HepG2 (cell line): ENCODE measurements around the gene SLC22A23. TPM values are rescaled to one million over a fixed set of nuclear protein-coding genes. Genes with fewer than 3 reads are reported as not detected.
A peak's percentile ranks its signal among the peaks of the same experiment; 100 is the strongest.

Experiments used
- BRD4 ChIP-seq: sonication (generic); formaldehyde crosslinking; IDR thresholded peaks from 2 replicates; pipeline ENCODE4 v1.4.0; 2020; ENCODE audit warnings: missing genetic modification reagents
- CC2D1A ChIP-seq: sonication (generic); formaldehyde crosslinking; IDR thresholded peaks from 2 replicates; pipeline ENCODE4 v1.8.1; 2023; ENCODE audit warnings: mild to moderate bottlenecking, missing genetic modification reagents
- ELF1 ChIP-seq: sonication (generic); formaldehyde crosslinking; IDR thresholded peaks from 2 replicates; pipeline ENCODE4 v1.4.0; 2020; ENCODE audit warnings: missing genetic modification reagents
- ESRRA ChIP-seq: sonication (generic); formaldehyde crosslinking; IDR thresholded peaks from 2 replicates; pipeline ENCODE4 v1.5.1; 2020; ENCODE audit warnings: mild to moderate bottlenecking, low read depth, missing genetic modification reagents
- HNRNPK ChIP-seq: fragments of 200-400 bp; formaldehyde crosslinking; IDR thresholded peaks from 2 replicates; pipeline ENCODE4 v1.6.1; 2018; ENCODE audit warnings: low read length, low read depth, moderate library complexity, mild to moderate bottlenecking; ENCODE audit not compliant: poor library complexity, severe bottlenecking
- MAFK ChIP-seq, 2 experiments: IDR thresholded peaks in 1 of 2; conservative IDR thresholded peaks in 1 of 2; 2 replicates each; pipeline ENCODE4 v1.6.1; 2011; ENCODE audit warnings: improper control_type of control experiment in 2 of 2, low read length in 2 of 2
- NFRKB ChIP-seq: fragments of 450-650 bp; IDR thresholded peaks from 2 replicates; pipeline ENCODE4 v1.6.1; 2017
- RFXANK ChIP-seq: IDR thresholded peaks from 2 replicates; pipeline ENCODE4 v1.6.1; 2016
- SKI ChIP-seq: fragments of 450-650 bp; IDR thresholded peaks from one replicate; pipeline ENCODE4 v1.6.1; 2018; ENCODE audit warnings: mild to moderate bottlenecking; ENCODE audit not compliant: partially characterized antibody
- SSRP1 ChIP-seq: IDR thresholded peaks from 2 replicates; pipeline ENCODE4 v1.6.1; 2016; ENCODE audit warnings: control low read depth
- ZBTB7B ChIP-seq: sonication (generic); formaldehyde crosslinking; IDR thresholded peaks from 2 replicates; pipeline ENCODE4 v1.4.0; 2020; ENCODE audit warnings: missing genetic modification reagents
- ZNF451 ChIP-seq: sonication (generic); formaldehyde crosslinking; IDR thresholded peaks from 2 replicates; pipeline ENCODE4 v1.5.0; 2020; ENCODE audit warnings: mild to moderate bottlenecking, missing genetic modification reagents
- ZNF614 ChIP-seq: IDR thresholded peaks from 2 replicates; pipeline ENCODE4 v1.6.1; 2018; ENCODE audit warnings: missing biosample characterization, missing genetic modification reagents, inconsistent platforms, borderline replicate concordance
- ZNF761 ChIP-seq: sonication (generic); formaldehyde crosslinking; conservative IDR thresholded peaks from 2 replicates; pipeline ENCODE4 v1.4.0; 2020; ENCODE audit warnings: mild to moderate bottlenecking, missing genetic modification reagents
- ZNF883 ChIP-seq: sonication (generic); formaldehyde crosslinking; IDR thresholded peaks from 2 replicates; pipeline ENCODE4 v1.5.1; 2020; ENCODE audit warnings: mild to moderate bottlenecking, missing genetic modification reagents; ENCODE audit errors: not compliant biosample characterization
- polyA plus RNA-seq, 8 experiments: library from polyadenylated mRNA; depleted of rRNA in 3 of 8; stranded (reverse) in 7 of 8; unstranded in 1 of 8; fragments of >200 nt; fragmentation: Illumina TruSeq in 4 of 8; extraction: Trizol in 4 of 8; gene quantifications; 2 replicates each; pipeline versions ENCODE4 v1.2.1 to v1.2.3, GENCODE V29; 2011 to 2016; ENCODE audit warnings: low read depth in 4 of 8, missing spikeins in 1 of 8, mixed read lengths in 1 of 8; ENCODE audit not compliant: insufficient read depth in 1 of 8
- total RNA-seq, 5 experiments: library from RNA; depleted of rRNA; stranded (reverse); fragments of >200 nt; fragmentation: Illumina TruSeq; extraction: Trizol; gene quantifications; 2 replicates each; pipeline ENCODE4 v1.2.3, GENCODE V29; 2016; ENCODE audit warnings: low read depth in 1 of 5
- TF ChIP-seq, protein P1 (sequence below): sonication (generic); formaldehyde crosslinking; IDR thresholded peaks from 2 replicates; pipeline ENCODE4 v1.9.0; 2021; ENCODE audit warnings: mild to moderate bottlenecking, missing genetic modification reagents
- TF ChIP-seq, protein P2 (sequence below): sonication (generic); formaldehyde crosslinking; conservative IDR thresholded peaks from 2 replicates; pipeline ENCODE4 v1.4.0; 2020; ENCODE audit warnings: missing genetic modification reagents
- TF ChIP-seq, protein P3 (sequence below): sonication (generic); formaldehyde crosslinking; IDR thresholded peaks from 2 replicates; pipeline ENCODE4 v1.4.0; 2020; ENCODE audit warnings: missing genetic modification reagents
- TF ChIP-seq, protein P4 (sequence below): sonication (generic); formaldehyde crosslinking; conservative IDR thresholded peaks from 2 replicates; pipeline ENCODE4 v1.8.1; 2023; ENCODE audit warnings: missing genetic modification reagents

SLC22A23 gene
- total and polyA plus RNA-seq, 2 of the 13 experiments (the other 11 are each of a cell fraction or from before 2014, with no cell fraction given), result 11.8 to 17.5 TPM

DNA sequence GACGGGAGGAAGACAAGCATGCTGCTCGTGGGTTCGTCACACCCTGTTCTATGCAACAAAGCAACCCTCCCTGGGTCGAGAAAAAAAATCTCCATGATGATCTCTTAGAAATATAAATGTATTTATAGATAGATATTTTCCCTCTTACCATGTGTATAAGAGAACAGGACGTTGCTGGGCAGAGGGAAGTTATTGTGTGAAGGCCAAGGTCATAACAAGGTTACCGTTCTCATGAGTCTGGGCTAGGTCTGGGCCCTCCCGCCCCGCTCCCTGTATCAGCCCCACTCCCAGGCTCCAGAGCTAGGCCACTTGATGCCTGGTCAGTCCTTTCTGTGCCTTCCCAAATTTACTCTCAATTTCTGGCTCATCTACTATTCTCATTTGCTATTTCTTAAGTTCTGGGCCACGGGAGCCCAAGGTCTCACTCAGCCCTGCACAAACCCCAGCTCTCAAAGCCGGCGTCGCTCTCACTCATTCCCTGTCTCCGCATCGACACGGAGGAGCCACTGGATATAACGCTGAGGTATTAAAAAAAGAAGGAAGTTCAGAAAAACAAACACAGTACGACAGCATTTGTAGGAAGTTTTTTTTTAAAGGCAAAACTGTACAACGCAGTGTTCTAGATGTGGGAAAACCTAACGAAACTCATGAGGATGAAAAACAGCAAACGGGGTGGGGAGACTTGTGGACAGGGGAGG is 101.3 kb downstream of the SLC22A23 start (continued):
- TF ChIP-seq, protein P1, sequence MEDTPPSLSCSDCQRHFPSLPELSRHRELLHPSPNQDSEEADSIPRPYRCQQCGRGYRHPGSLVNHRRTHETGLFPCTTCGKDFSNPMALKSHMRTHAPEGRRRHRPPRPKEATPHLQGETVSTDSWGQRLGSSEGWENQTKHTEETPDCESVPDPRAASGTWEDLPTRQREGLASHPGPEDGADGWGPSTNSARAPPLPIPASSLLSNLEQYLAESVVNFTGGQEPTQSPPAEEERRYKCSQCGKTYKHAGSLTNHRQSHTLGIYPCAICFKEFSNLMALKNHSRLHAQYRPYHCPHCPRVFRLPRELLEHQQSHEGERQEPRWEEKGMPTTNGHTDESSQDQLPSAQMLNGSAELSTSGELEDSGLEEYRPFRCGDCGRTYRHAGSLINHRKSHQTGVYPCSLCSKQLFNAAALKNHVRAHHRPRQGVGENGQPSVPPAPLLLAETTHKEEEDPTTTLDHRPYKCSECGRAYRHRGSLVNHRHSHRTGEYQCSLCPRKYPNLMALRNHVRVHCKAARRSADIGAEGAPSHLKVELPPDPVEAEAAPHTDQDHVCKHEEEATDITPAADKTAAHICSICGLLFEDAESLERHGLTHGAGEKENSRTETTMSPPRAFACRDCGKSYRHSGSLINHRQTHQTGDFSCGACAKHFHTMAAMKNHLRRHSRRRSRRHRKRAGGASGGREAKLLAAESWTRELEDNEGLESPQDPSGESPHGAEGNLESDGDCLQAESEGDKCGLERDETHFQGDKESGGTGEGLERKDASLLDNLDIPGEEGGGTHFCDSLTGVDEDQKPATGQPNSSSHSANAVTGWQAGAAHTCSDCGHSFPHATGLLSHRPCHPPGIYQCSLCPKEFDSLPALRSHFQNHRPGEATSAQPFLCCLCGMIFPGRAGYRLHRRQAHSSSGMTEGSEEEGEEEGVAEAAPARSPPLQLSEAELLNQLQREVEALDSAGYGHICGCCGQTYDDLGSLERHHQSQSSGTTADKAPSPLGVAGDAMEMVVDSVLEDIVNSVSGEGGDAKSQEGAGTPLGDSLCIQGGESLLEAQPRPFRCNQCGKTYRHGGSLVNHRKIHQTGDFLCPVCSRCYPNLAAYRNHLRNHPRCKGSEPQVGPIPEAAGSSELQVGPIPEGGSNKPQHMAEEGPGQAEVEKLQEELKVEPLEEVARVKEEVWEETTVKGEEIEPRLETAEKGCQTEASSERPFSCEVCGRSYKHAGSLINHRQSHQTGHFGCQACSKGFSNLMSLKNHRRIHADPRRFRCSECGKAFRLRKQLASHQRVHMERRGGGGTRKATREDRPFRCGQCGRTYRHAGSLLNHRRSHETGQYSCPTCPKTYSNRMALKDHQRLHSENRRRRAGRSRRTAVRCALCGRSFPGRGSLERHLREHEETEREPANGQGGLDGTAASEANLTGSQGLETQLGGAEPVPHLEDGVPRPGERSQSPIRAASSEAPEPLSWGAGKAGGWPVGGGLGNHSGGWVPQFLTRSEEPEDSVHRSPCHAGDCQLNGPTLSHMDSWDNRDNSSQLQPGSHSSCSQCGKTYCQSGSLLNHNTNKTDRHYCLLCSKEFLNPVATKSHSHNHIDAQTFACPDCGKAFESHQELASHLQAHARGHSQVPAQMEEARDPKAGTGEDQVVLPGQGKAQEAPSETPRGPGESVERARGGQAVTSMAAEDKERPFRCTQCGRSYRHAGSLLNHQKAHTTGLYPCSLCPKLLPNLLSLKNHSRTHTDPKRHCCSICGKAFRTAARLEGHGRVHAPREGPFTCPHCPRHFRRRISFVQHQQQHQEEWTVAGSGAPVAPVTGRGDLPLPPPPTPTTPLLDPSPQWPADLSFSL (CRISPR knock-in tag), result no peak
- peak; percentile 40 for TF ChIP-seq SKI
- TF ChIP-seq ZBTB7B (CRISPR knock-in tag), result 0 out of 2 replicates have a peak, but pooled peaks have one; percentile 18
- TF ChIP-seq, protein P2, sequence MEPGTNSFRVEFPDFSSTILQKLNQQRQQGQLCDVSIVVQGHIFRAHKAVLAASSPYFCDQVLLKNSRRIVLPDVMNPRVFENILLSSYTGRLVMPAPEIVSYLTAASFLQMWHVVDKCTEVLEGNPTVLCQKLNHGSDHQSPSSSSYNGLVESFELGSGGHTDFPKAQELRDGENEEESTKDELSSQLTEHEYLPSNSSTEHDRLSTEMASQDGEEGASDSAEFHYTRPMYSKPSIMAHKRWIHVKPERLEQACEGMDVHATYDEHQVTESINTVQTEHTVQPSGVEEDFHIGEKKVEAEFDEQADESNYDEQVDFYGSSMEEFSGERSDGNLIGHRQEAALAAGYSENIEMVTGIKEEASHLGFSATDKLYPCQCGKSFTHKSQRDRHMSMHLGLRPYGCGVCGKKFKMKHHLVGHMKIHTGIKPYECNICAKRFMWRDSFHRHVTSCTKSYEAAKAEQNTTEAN, result no peak
- 0 out of 2 replicates have a peak, but pooled peaks have one; percentile 8 for TF ChIP-seq ELF1
- TF ChIP-seq, protein P3, sequence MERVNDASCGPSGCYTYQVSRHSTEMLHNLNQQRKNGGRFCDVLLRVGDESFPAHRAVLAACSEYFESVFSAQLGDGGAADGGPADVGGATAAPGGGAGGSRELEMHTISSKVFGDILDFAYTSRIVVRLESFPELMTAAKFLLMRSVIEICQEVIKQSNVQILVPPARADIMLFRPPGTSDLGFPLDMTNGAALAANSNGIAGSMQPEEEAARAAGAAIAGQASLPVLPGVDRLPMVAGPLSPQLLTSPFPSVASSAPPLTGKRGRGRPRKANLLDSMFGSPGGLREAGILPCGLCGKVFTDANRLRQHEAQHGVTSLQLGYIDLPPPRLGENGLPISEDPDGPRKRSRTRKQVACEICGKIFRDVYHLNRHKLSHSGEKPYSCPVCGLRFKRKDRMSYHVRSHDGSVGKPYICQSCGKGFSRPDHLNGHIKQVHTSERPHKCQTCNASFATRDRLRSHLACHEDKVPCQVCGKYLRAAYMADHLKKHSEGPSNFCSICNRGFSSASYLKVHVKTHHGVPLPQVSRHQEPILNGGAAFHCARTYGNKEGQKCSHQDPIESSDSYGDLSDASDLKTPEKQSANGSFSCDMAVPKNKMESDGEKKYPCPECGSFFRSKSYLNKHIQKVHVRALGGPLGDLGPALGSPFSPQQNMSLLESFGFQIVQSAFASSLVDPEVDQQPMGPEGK (CRISPR knock-in tag), result 0 out of 2 replicates have a peak, but pooled peaks have one; percentile 46
- TF ChIP-seq SSRP1, result no peak; the same call in 1 of the 2 replicates
- TF ChIP-seq NFRKB, result no peak
- TF ChIP-seq ESRRA (CRISPR knock-in tag), result peak; percentile 96
- no peak for TF ChIP-seq ZNF451 (CRISPR knock-in tag)
- no peak for TF ChIP-seq RFXANK
- TF ChIP-seq BRD4 (CRISPR knock-in tag), result no peak
- TF ChIP-seq ZNF761 (CRISPR knock-in tag), result peak; percentile 82
- TF ChIP-seq ZNF614 (CRISPR knock-in tag), result 0 out of 2 replicates have a peak, but pooled peaks have one; percentile 8
- TF ChIP-seq HNRNPK, result no peak
- TF ChIP-seq, protein P4, sequence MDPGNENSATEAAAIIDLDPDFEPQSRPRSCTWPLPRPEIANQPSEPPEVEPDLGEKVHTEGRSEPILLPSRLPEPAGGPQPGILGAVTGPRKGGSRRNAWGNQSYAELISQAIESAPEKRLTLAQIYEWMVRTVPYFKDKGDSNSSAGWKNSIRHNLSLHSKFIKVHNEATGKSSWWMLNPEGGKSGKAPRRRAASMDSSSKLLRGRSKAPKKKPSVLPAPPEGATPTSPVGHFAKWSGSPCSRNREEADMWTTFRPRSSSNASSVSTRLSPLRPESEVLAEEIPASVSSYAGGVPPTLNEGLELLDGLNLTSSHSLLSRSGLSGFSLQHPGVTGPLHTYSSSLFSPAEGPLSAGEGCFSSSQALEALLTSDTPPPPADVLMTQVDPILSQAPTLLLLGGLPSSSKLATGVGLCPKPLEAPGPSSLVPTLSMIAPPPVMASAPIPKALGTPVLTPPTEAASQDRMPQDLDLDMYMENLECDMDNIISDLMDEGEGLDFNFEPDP (CRISPR knock-in tag), result no peak
- 0 out of 2 replicates have a peak, but pooled peaks have one; percentile 32 for TF ChIP-seq CC2D1A (CRISPR knock-in tag)
- TF ChIP-seq ZNF883 (CRISPR knock-in tag), result no peak
- TF ChIP-seq MAFK (conservative IDR thresholded peaks at IDR 0.05 in 1 of 2, IDR thresholded peaks at IDR 0.05 in 1 of 2; ENCODE audit: low read length in 2 of 2), result peak in 1 of 2 experiments; percentile 19; a peak in 1 of 4 replicates
